Bronchial epithelial cell (primary cell): ENCODE results near the gene RECQL5. TPM values are rescaled to one million over a fixed set of nuclear protein-coding genes. Genes with fewer than 3 reads are reported as not detected.

Experiments used
- DNase-seq: peaks from one replicate; pipeline ENCODE4 v3.0.0-alpha.2; 2010; ENCODE audit warnings: low read depth
- FAIRE-seq: peaks from 2 replicates; lab custom pipeline; 2011; peaks lifted over from hg19 to GRCh38; lab: Jason Lieb, UNC
- H3K27me3 ChIP-seq: 2 replicates; pipeline ENCODE4 v1.5.1; 2011; ENCODE audit warnings: low read length; ENCODE audit not compliant: control insufficient read depth, insufficient read depth
- H3K36me3 ChIP-seq: 2 replicates; pipeline ENCODE4 v1.5.1; 2011; ENCODE audit warnings: low read length; ENCODE audit not compliant: control insufficient read depth, insufficient read depth
- H3K4me3 ChIP-seq: 2 replicates; pipeline ENCODE4 v1.5.1; 2011; ENCODE audit warnings: mild to moderate bottlenecking, low read depth, low read length, control low read depth
- CTCF ChIP-seq: IDR thresholded peaks from 2 replicates; pipeline ENCODE4 v1.5.1; 2011; ENCODE audit warnings: mild to moderate bottlenecking, moderate library complexity, low read length, control low read depth, inconsistent platforms; ENCODE audit not compliant: insufficient read depth, severe bottlenecking
- total RNA-seq: library from RNA; depleted of rRNA; stranded (reverse); fragments of >200 nt; gene quantifications from 2 replicates; pipeline ENCODE4 v1.2.1, GENCODE V29; 2014

RECQL5 gene
- total RNA-seq, 1 donor from 2014 or later: 11.6 TPM

GRCh38 chr17:75629157-75629556 is 37.8 kb downstream of the RECQL5 start:
- FAIRE-seq (no peak), DNase-seq (no peak)
- Histone ChIP-seq H3K27me3 (no peaks in the 10 kb centered on the region), H3K4me3 (no peak overlapping the region), H3K36me3 (peaks cover 12% of the 10 kb centered on the region)
- TF ChIP-seq CTCF: no peak

DNA sequence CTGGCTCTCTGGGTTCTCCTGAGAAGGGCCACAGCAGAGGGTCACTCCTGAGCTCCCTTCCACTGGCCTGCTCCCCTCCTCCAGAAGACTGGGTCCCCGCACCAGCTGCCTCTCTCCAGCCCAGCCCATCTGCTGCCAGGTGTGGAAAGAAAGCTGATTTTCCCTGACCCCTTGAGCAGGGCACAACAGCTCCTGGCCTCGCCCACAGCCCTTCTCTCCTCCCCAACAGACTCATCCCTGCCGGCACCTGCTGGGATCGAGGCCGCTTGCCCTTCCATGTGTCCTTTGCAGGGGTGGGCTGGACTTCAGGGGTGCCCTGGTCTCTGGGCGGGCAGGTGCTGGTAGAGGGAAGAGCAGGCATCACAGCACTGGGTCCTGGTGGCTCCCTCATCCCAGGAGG is 38.5 kb downstream of the RECQL5 start:
- no peak for TF ChIP-seq CTCF
- FAIRE-seq (no peak), DNase-seq (no peak)
- no peak overlapping the region for H3K4me3 ChIP-seq
- peaks cover 12% of the 10 kb centered on the region for H3K36me3 ChIP-seq
- no peaks in the 10 kb centered on the region for H3K27me3 ChIP-seq

DNA sequence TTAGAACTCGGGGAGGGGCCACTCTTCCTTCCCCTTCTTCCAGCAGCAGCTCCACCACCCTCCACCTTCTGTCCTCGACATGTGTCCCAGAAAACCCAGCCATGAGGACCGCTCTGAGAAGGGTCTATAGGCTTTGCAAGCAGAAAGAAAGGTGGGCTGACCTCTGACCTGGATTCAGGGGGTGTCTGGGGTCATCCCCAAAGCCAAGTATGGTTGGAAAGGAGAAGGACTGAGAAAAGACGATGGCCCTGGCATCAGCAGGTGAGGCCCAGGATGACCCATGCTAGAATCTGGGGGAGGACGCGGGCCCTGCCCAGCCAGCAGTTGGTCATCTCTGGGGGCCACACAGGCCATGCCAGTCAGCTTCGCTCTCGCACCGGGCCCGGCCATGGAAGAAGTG is 39.9 kb downstream of the RECQL5 start:
- no peak for FAIRE-seq
- no peak for DNase-seq
- H3K36me3 ChIP-seq: peaks cover 12% of the 10 kb centered on the region
- no peak for TF ChIP-seq CTCF
- no peaks in the 10 kb centered on the region for H3K27me3 ChIP-seq
- H3K4me3 ChIP-seq: no peak overlapping the region

- peaks cover 11% of the 10 kb centered on the region for H3K36me3 ChIP-seq
- no peak for TF ChIP-seq CTCF
- no peak for FAIRE-seq
These were observed 40.4 kb downstream of the RECQL5 start for GRCh38 chr17:75626496-75627038.

GRCh38 chr17:75625813-75626486 is 41.0 kb downstream of the RECQL5 start:
- DNase-seq: no peak
- peaks cover 9% of the 10 kb centered on the region for H3K36me3 ChIP-seq
- no peak overlapping the region for H3K4me3 ChIP-seq
- no peak for FAIRE-seq
- TF ChIP-seq CTCF: peak; percentile 83
- H3K27me3 ChIP-seq: no peaks in the 10 kb centered on the region

More at GRCh38 chr17:75626496-75627038, 40.4 kb downstream of the RECQL5 start:
- Histone ChIP-seq H3K27me3 (no peaks in the 10 kb centered on the region), H3K4me3 (no peak overlapping the region)
- no peak for DNase-seq
